ENCODE data around the gene PLCG1. TPM values are rescaled to one million over a fixed set of nuclear protein-coding genes. Genes with fewer than 3 reads are reported as not detected.

Gene PLCG1
- total RNA-seq, 4 donors from 2014 or later = 82.7 to 377 (median 155) TPM

GRCh38 chr20:41167481-41168253 is 30.3 kb downstream of the PLCG1 start:
- intact Hi-C loops (cut with DNase I; ENCODE audit: low total_unique reads) = no loop called here

DNA sequence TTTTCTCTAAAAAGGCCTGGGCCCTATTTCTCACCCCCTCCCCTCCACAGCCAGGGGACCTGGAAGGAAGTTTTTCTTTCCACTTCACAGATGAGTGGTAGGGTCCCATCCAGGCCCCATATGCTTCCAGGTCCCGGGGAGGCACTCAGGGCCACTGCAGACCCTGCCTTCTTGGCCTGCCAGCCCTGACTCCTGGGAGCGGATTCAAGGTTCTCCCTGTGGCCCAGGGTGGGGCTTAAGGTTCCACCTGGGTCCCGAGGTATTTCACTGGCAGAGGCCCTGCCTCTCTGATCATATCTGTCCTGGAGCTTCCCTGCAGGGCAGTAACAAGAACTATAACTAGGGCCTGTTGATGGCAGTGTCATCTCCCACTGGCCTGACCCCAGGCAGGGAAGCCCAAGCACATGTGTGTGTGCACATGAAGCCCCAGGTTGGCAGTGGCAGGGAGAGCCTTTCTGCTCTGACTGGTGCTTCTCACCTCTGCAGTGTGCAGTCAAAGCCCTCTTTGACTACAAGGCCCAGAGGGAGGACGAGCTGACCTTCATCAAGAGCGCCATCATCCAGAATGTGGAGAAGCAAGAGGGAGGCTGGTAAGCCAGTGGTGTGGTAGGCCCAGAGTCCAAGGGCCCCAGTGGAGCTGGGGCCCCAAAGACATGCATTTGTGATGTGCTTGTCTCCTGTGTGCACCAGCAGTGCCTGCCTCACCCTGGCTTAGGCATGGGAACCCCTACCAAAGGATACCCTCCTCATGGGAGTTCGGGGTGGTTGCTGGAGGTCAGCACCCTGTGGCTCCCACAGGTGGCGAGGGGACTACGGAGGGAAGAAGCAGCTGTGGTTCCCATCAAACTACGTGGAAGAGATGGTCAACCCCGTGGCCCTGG is 31.2 kb downstream of the PLCG1 start:
- no peak overlapping the region for H3K27ac ChIP-seq
- H3K4me3 ChIP-seq = no peak overlapping the region
- peaks cover 0 to 45% (median 29%) of the 10 kb centered on the region in 4 donors for H3K36me3 ChIP-seq
- peaks cover 0 to 12% (median 8%) of the 10 kb centered on the region in 4 donors for H3K4me1 ChIP-seq
- in situ Hi-C loops (cut with MboI; ENCODE audit: low pct_ligation_motif_present in 1 of 4, low pct_unique_long_range_greater_than_20kb in 1 of 4, low sequenced_read_pairs in 3 of 4) = no loop called here
- DNase-seq = peak; percentile 4
- intact Hi-C loops (cut with DNase I; ENCODE audit: low total_unique reads) = no loop called here
- 89 to 100% methylated on average over 1 to 10 of the region's 10 CpGs for WGBS, 2 donors (ENCODE audit: low coverage in 1 of 2)
- TF ChIP-seq EP300 (IDR thresholded peaks at IDR 0.05; ENCODE audit: low read depth) (no peak), POLR2AphosphoS5 (IDR thresholded peaks at IDR 0.05) (no peak), POLR2A (IDR thresholded peaks at IDR 0.05) (no peak)
- TF ChIP-seq, protein P1, sequence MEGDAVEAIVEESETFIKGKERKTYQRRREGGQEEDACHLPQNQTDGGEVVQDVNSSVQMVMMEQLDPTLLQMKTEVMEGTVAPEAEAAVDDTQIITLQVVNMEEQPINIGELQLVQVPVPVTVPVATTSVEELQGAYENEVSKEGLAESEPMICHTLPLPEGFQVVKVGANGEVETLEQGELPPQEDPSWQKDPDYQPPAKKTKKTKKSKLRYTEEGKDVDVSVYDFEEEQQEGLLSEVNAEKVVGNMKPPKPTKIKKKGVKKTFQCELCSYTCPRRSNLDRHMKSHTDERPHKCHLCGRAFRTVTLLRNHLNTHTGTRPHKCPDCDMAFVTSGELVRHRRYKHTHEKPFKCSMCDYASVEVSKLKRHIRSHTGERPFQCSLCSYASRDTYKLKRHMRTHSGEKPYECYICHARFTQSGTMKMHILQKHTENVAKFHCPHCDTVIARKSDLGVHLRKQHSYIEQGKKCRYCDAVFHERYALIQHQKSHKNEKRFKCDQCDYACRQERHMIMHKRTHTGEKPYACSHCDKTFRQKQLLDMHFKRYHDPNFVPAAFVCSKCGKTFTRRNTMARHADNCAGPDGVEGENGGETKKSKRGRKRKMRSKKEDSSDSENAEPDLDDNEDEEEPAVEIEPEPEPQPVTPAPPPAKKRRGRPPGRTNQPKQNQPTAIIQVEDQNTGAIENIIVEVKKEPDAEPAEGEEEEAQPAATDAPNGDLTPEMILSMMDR (IDR thresholded peaks at IDR 0.05) = no peak
- no peaks in the 10 kb centered on the region for H3K27me3 ChIP-seq
- H3K9me3 ChIP-seq = no peaks in the 10 kb centered on the region

More at GRCh38 chr20:41167481-41168253, 30.3 kb downstream of the PLCG1 start:
- no peaks in the 10 kb centered on the region for H3K27me3 ChIP-seq
- H3K4me1 ChIP-seq = peaks cover 0 to 10% (median 5%) of the 10 kb centered on the region in 4 donors
- in situ Hi-C loops (cut with MboI; ENCODE audit: low pct_ligation_motif_present in 1 of 4, low pct_unique_long_range_greater_than_20kb in 1 of 4, low sequenced_read_pairs in 3 of 4) = no loop called here
- H3K4me3 ChIP-seq = no peak overlapping the region
- DNase-seq = peak; percentile 5
- TF ChIP-seq POLR2AphosphoS5 (IDR thresholded peaks at IDR 0.05) (no peak), EP300 (IDR thresholded peaks at IDR 0.05; ENCODE audit: low read depth) (no peak), POLR2A (IDR thresholded peaks at IDR 0.05) (no peak)
- TF ChIP-seq, protein P1 (IDR thresholded peaks at IDR 0.05) = no peak
- peaks cover 0 to 51% (median 30%) of the 10 kb centered on the region in 4 donors for H3K36me3 ChIP-seq
- H3K27ac ChIP-seq = no peak overlapping the region
- no peaks in the 10 kb centered on the region for H3K9me3 ChIP-seq
- WGBS, 2 donors (ENCODE audit: low coverage in 1 of 2) = 66 to 86% methylated on average over 2 to 11 of the region's 11 CpGs

DNA sequence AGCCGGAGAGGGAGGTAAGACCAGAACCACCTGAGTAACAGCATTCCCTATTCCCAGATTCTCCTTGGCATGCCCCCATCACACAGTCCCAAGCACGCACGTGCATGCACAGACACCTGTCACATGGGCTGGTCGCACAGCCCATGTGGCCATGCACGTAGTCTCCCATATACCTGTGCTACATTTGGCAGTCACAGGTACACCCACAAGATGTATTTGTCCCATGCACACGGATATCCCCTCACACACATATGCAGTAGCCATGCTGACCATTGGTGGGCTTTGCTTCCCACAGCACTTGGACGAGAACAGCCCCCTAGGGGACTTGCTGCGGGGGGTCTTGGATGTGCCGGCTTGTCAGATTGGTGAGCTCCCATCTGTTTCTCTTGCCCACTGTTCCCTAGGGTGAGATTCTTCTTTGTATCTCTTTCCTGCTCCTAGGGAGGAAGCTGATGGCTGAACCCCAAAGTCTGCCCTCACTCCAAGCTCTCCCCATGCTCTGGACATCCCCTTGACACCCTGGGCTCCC is 31.9 kb downstream of the PLCG1 start:
- DNase-seq = no peak
- WGBS, 2 donors (ENCODE audit: low coverage in 1 of 2) = 92% methylated on average over 9 of the region's 9 CpGs; no CpG with 5 or more reads in 1 of the 2 donors
- no peak for TF ChIP-seq POLR2A (IDR thresholded peaks at IDR 0.05)
- TF ChIP-seq, protein P1 (IDR thresholded peaks at IDR 0.05) = no peak
- H3K27me3 ChIP-seq = no peaks in the 10 kb centered on the region
- H3K4me1 ChIP-seq = peaks cover 0 to 12% (median 8%) of the 10 kb centered on the region in 4 donors
- no peak overlapping the region for H3K27ac ChIP-seq
- no peak overlapping the region for H3K4me3 ChIP-seq
- H3K9me3 ChIP-seq = no peaks in the 10 kb centered on the region
- in situ Hi-C loops (cut with MboI; ENCODE audit: low pct_ligation_motif_present in 1 of 4, low pct_unique_long_range_greater_than_20kb in 1 of 4, low sequenced_read_pairs in 3 of 4) (no loop called here), intact Hi-C loops (cut with DNase I; ENCODE audit: low total_unique reads) (no loop called here)
- H3K36me3 ChIP-seq = peaks cover 0 to 45% (median 26%) of the 10 kb centered on the region in 4 donors

All from transverse colon (tissue), 4 donors.